Subcutaneous abdominal adipose tissue (tissue), 5 donors: ENCODE measurements around the gene YIPF4.
"Not testable (repeated sequence)": the region's sequence is repeated elsewhere in the genome, so short reads cannot be mapped to it uniquely, and the experiment has no call there.

Source experiments
- H3K27ac ChIP-seq: one replicate; pipeline ENCODE4 v1.7.0; 2013; ENCODE audit warnings: low read depth, mild to moderate bottlenecking, inconsistent platforms, low read length, moderate library complexity
- H3K27me3 ChIP-seq, 5 donors: one replicate each; pipeline ENCODE4 v1.7.0; 2013; ENCODE audit warnings: low read length in 5 of 5, inconsistent platforms in 1 of 5; ENCODE audit not compliant: control insufficient read depth in 5 of 5, insufficient read depth in 4 of 5
- H3K36me3 ChIP-seq, 5 donors: one replicate each; pipeline ENCODE4 v1.7.0; 2013; ENCODE audit warnings: low read length in 5 of 5; ENCODE audit not compliant: control insufficient read depth in 5 of 5, insufficient read depth in 5 of 5
- H3K4me1 ChIP-seq, 5 donors: one replicate each; pipeline ENCODE4 v1.7.0; 2013; ENCODE audit warnings: low read length in 5 of 5, mild to moderate bottlenecking in 3 of 5, moderate library complexity in 1 of 5; ENCODE audit not compliant: control insufficient read depth in 5 of 5, insufficient read depth in 5 of 5
- H3K4me3 ChIP-seq, 5 donors: one replicate each; pipeline ENCODE4 v1.7.0; 2013; ENCODE audit warnings: low read length in 5 of 5, low read depth in 1 of 5
- H3K9ac ChIP-seq, 5 donors: one replicate each; pipeline ENCODE4 v1.7.0; 2013; ENCODE audit warnings: low read length in 5 of 5, mild to moderate bottlenecking in 4 of 5, moderate library complexity in 3 of 5
- H3K9me3 ChIP-seq, 5 donors: one replicate each; pipeline ENCODE4 v1.7.0; 2013; ENCODE audit warnings: low read length in 5 of 5; ENCODE audit not compliant: control insufficient read depth in 5 of 5
- donor health status: healthy.
- donor health status: healthy.
- donor health status: healthy.
- donor health status: healthy.
- donor health status: healthy.

Gene YIPF4

GRCh38 chr2:32360416-32360815 is 82.7 kb downstream of the YIPF4 start:
- Histone ChIP-seq H3K9ac (no peak overlapping the region), H3K4me3 (no peak overlapping the region), H3K27me3 (no peaks in the 10 kb centered on the region), H3K9me3 (no peaks in the 10 kb centered on the region), H3K36me3 (peaks cover 0 to 3% (median 0%) of the 10 kb centered on the region in 5 donors), H3K4me1 (peaks cover 6 to 43% (median 31%) of the 10 kb centered on the region in 5 donors), H3K27ac (no peak overlapping the region)

DNA sequence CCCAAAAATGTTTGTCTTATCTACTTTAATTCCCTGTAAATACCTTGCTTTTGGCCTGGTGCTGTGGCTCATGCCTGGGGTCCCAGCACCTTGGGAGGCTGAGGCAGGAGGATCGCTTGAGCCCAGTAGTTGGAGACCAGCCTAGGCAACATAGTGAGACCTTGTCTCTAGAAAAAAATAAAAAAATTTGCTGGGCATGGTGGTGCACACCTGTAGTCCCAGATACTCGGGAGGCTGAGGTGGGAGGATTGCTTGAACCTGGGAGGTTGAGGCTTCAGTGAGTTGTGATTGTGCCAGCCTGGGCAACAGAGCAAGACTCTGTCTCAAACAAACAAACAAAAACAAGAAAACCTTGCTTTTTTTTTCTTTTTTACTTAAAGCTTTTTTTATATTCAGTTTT is 85.3 kb downstream of the YIPF4 start:
- not testable (repeated sequence) for H3K9ac ChIP-seq, H3K36me3 ChIP-seq, H3K4me3 ChIP-seq, H3K27ac ChIP-seq, H3K9me3 ChIP-seq, H3K27me3 ChIP-seq
- H3K4me1 ChIP-seq, result peaks cover 6 to 39% (median 24%) of the 10 kb centered on the region in 5 donors

DNA sequence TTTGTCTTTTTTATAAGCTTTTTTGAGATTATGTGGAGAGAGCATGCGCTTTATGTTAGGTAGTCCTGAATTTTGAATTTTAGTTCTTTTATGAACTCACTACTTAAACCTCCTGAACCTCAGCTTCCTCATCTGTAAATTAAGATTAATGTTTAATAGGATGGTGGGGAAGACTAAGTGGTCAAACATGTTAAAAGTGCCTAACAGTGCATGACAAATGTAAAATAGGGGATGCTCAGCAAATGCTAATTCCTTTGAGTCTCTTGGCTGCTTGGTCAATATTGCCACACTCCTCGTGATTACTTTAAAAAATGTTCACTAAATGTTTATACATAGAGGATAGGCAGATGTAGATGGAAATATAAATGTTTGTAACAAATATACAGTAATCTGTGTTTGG is 85.9 kb downstream of the YIPF4 start:
- H3K27me3 ChIP-seq, result no peaks in the 10 kb centered on the region
- peaks cover 0 to 3% (median 0%) of the 10 kb centered on the region in 5 donors for H3K36me3 ChIP-seq
- H3K9me3 ChIP-seq, result no peaks in the 10 kb centered on the region
- H3K4me3 ChIP-seq, result no peak overlapping the region
- H3K9ac ChIP-seq, result no peak overlapping the region
- H3K4me1 ChIP-seq, result peaks cover 0 to 36% (median 18%) of the 10 kb centered on the region in 5 donors
- no peak overlapping the region for H3K27ac ChIP-seq

DNA sequence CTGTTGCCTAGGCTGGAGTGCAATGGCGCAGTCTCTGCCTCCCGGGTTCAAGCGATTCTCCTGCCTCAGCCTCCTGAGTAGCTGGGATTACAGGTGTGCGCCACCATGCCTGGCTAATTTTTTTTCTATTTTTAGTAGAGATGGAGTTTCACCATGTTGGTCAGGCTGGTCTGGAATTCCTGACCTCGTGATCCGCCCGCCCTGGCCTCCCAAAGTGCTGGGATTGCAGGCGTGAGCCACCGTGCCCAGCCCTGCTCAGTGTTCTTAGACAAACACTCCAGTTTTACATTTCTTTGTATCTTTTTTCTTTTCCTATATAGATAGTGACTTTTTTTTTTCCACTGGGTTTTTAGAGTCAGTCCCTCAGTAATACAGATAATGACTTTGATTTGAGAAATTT is 86.6 kb downstream of the YIPF4 start:
- H3K9me3 ChIP-seq, H3K27ac ChIP-seq, H3K27me3 ChIP-seq, H3K4me3 ChIP-seq, H3K36me3 ChIP-seq, H3K9ac ChIP-seq: not testable (repeated sequence)
- H3K4me1 ChIP-seq, result peaks cover 0 to 31% (median 12%) of the 10 kb centered on the region in 5 donors

DNA sequence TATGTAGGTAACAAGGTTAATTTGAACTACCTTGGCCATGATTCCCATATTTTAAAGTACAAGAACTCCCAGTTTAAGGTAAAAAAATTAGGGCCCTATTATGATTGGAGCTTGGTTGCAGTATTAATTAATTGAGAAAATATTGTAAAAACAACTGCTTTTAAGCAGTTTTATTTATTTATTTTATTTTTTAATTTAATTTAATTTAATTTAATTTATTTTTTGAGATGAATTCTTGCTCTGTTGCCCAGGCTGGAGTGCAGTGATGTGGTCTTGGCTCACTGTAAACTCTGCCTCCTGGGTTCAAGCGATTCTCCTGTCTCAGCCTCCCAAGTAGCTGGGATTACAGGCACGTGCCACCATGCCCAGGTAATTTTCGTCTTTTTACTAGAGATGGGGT is 88.0 kb downstream of the YIPF4 start:
- H3K27ac ChIP-seq, result not testable (repeated sequence)

More for the DNA sequence above, 88.0 kb downstream of the YIPF4 start:
- not testable (repeated sequence) for H3K27me3 ChIP-seq, H3K4me3 ChIP-seq, H3K9ac ChIP-seq, H3K36me3 ChIP-seq, H3K9me3 ChIP-seq
- H3K4me1 ChIP-seq, result peaks cover 0 to 17% (median 3%) of the 10 kb centered on the region in 5 donors
